Trophoblast cell (in vitro differentiated cells and primary cell): ENCODE data around the gene ADARB1.

Experiments
- DNase-seq, 2 donors: peaks; one replicate each; pipeline ENCODE4 v3.0.0-alpha.2; 2016
- H2AFZ ChIP-seq: 2 replicates; pipeline ENCODE4 v1.6.1; 2013; ENCODE audit warnings: low read length, moderate library complexity, mild to moderate bottlenecking; ENCODE audit not compliant: insufficient read depth, poor library complexity
- H2AK5ac ChIP-seq: 2 replicates; pipeline ENCODE4 v1.6.1; 2013; ENCODE audit warnings: mild to moderate bottlenecking, low read length
- H2BK120ac ChIP-seq: 2 replicates; pipeline ENCODE4 v1.6.1; 2013; ENCODE audit warnings: low read length, mild to moderate bottlenecking, moderate library complexity; ENCODE audit not compliant: insufficient read depth, poor library complexity
- H2BK12ac ChIP-seq: 2 replicates; pipeline ENCODE4 v1.6.1; 2013; ENCODE audit warnings: mild to moderate bottlenecking, low read length, moderate library complexity
- H2BK5ac ChIP-seq: 2 replicates; pipeline ENCODE4 v1.6.1; 2013; ENCODE audit warnings: low read length, low read depth, moderate library complexity, mild to moderate bottlenecking; ENCODE audit not compliant: poor library complexity
- H3K14ac ChIP-seq: 2 replicates; pipeline ENCODE4 v1.6.1; 2013; ENCODE audit warnings: mild to moderate bottlenecking, low read length
- H3K18ac ChIP-seq: 2 replicates; pipeline ENCODE4 v1.6.1; 2013; ENCODE audit warnings: mild to moderate bottlenecking, low read length
- H3K23ac ChIP-seq: 2 replicates; pipeline ENCODE4 v1.6.1; 2013; ENCODE audit warnings: low read length
- H3K27ac ChIP-seq: 2 replicates; pipeline ENCODE4 v1.5.1; 2013; ENCODE audit warnings: low read depth, mild to moderate bottlenecking, inconsistent platforms, low read length, moderate library complexity
- H3K27me3 ChIP-seq: 2 replicates; pipeline ENCODE4 v1.6.1; 2013; ENCODE audit warnings: inconsistent platforms, mild to moderate bottlenecking, low read length, moderate library complexity; ENCODE audit not compliant: insufficient read depth
- H3K36me3 ChIP-seq, 2 experiments: 1 replicate in 1 of 2; 2 replicates in 1 of 2; pipeline ENCODE4 v1.6.1; 2013; ENCODE audit warnings: low read length in 2 of 2, mild to moderate bottlenecking in 2 of 2, moderate library complexity in 1 of 2; ENCODE audit not compliant: insufficient read depth in 2 of 2, control insufficient read depth in 1 of 2
- H3K4ac ChIP-seq: 2 replicates; pipeline ENCODE4 v1.6.1; 2013; ENCODE audit warnings: low read depth, mild to moderate bottlenecking, low read length, moderate library complexity
- H3K4me1 ChIP-seq, 2 experiments: 1 replicate in 1 of 2; 2 replicates in 1 of 2; pipeline ENCODE4 v1.6.1; 2013; ENCODE audit warnings: low read length in 2 of 2, mild to moderate bottlenecking in 2 of 2, moderate library complexity in 1 of 2; ENCODE audit not compliant: insufficient read depth in 2 of 2, control insufficient read depth in 1 of 2
- H3K4me2 ChIP-seq: 2 replicates; pipeline ENCODE4 v1.6.1; 2013; ENCODE audit warnings: inconsistent platforms, mild to moderate bottlenecking, low read length, moderate library complexity
- H3K4me3 ChIP-seq: 2 replicates; pipeline ENCODE4 v1.5.1; 2013; ENCODE audit warnings: mild to moderate bottlenecking, low read depth, low read length, inconsistent platforms
- H3K79me1 ChIP-seq: one replicate; pipeline ENCODE4 v1.6.1; 2013; ENCODE audit warnings: low read length
- H3K79me2 ChIP-seq: 2 replicates; pipeline ENCODE4 v1.6.1; 2013; ENCODE audit warnings: low read length, mild to moderate bottlenecking; ENCODE audit not compliant: control insufficient read depth, insufficient read depth, poor library complexity
- H3K9ac ChIP-seq: 2 replicates; pipeline ENCODE4 v1.6.1; 2013; ENCODE audit warnings: mild to moderate bottlenecking, low read length
- H3K9me3 ChIP-seq: 2 replicates; pipeline ENCODE4 v1.6.1; 2013; ENCODE audit warnings: low read depth, mild to moderate bottlenecking, control low read depth, inconsistent platforms, low read length; ENCODE audit not compliant: insufficient read depth
- H4K12ac ChIP-seq: 2 replicates; pipeline ENCODE4 v1.6.1; 2013; ENCODE audit warnings: low read depth, mild to moderate bottlenecking, low read length, moderate library complexity
- H4K8ac ChIP-seq: 2 replicates; pipeline ENCODE4 v1.6.1; 2013; ENCODE audit warnings: low read depth, mild to moderate bottlenecking, low read length, moderate library complexity
- H4K91ac ChIP-seq: one replicate; pipeline ENCODE4 v1.6.1; 2013; ENCODE audit warnings: low read depth, mild to moderate bottlenecking, low read length, moderate library complexity
- WGBS: extraction: QIAGEN DNeasy Blood & Tissue Kit; methylation state at CpG from one replicate; pipeline ENCODE4 v1.1.7; 2013; ENCODE audit warnings: missing lambda C conversion rate; ENCODE audit not compliant: insufficient read length, insufficient coverage; ENCODE audit errors: extremely low coverage; 5-methylcytosine and 5-hydroxymethylcytosine counted together

Gene ADARB1

DNA sequence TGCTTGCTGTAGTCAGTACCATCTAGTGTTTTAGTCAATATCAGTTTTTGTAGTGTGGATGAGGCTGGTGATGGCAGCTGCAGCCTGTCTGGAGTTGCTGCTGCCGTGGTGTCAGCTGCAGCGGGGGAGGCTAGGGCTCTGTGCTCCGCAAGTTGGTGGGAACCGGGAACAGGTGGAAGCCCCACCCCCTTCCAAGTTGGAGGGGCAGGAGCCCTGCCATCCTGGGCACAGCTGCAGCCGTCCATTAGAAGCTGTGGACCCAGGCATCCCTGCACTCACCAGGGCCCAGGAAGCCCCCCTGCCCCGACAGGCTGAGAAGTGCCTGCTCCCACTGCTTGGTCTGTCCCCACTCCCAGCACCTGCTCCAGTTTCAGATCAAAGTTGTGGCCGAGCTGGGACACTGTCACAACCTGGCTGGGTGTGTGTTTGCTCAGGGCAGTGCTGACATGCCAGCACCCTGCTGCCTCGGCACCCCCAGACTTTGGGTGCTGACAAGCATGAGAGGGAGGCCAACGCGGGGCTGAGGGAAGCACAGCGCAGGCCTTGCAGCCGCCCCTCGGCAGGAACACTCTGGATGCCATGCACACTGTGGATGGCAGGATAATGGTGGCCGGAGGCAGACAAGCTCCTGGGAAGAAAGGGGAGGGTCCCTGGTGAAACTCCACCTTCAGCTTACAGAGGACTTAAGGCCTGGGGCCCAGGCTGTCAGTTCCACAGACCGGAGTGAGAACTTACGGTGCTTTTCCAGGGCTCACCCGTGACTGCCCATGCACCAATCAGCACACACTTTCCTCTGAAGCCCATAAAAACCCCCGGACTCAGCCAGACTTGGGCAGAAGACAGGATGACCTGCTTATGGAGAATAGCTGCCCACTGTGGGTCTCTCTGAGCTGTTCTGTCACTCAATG is 86.9 kb downstream of the ADARB1 start:
- H3K4me1 ChIP-seq: peaks cover 0 to 6% of the 10 kb centered on the region in 2 experiments
- H2AFZ ChIP-seq: no peak overlapping the region
- no peaks in the 10 kb centered on the region for H3K79me1 ChIP-seq
- no peak overlapping the region for H3K9ac ChIP-seq
- DNase-seq: no peak
- no peak overlapping the region for H3K4me3 ChIP-seq
- H3K36me3 ChIP-seq: peaks cover 5 to 9% of the 10 kb centered on the region in 2 experiments
- H3K4ac ChIP-seq: no peak overlapping the region
- no peak overlapping the region for H3K27ac ChIP-seq
- H4K12ac ChIP-seq: no peak overlapping the region
- H3K79me2 ChIP-seq: no peaks in the 10 kb centered on the region
- no peak overlapping the region for H2AK5ac ChIP-seq
- H4K8ac ChIP-seq: no peak overlapping the region
- H2BK5ac ChIP-seq: no peak overlapping the region
- H3K9me3 ChIP-seq: no peaks in the 10 kb centered on the region
- no peak overlapping the region for H3K14ac ChIP-seq
- no peak overlapping the region for H2BK12ac ChIP-seq
- H4K91ac ChIP-seq: no peak overlapping the region
- H3K4me2 ChIP-seq: no peak overlapping the region
- H3K23ac ChIP-seq: no peak overlapping the region
- no peak overlapping the region for H3K18ac ChIP-seq
- no CpG with 5 or more reads among the region's 18 CpGs for WGBS
- H3K27me3 ChIP-seq: no peaks in the 10 kb centered on the region
- no peak overlapping the region for H2BK120ac ChIP-seq

DNA sequence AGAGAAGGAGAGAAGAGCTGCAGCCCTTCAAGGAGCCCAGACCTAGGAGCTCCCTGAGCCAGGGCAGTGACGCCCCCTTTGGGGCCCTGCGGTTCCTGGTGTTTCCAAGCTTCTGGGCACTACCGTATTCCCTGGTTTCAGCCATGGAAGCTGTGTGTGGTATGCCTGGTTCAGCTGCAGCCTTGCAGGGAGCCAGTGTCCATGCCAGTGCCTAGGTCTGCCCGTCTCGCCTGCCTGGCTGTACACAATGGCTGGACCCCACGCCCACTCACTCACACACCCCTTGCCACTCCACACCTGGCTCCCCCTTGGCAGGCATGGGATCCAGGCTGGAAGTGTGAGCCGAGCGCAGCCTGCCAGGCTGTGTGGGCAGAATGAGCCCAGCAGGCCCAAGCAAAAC is 87.7 kb downstream of the ADARB1 start:
- Histone ChIP-seq H4K12ac (no peak overlapping the region), H3K9me3 (no peaks in the 10 kb centered on the region), H2BK5ac (no peak overlapping the region)

DNA sequence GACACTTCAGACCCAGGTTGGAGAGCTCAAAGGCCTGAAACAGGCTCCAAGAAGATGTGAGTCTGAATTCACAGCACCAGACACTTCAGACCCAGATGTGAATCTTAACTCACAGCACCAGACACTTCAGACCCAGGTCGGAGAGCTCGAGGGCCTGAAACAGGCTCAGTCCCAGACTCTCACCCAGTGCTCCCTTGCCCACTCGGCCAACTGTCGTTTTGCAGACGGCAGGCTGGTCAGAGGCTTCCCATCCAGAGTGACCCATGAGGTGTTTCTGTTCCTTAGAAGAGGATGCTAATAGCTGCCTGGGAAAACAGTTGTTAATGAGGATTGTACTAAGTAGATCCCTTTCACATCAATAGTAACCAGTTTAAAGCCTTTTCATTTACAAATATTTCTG is 88.4 kb downstream of the ADARB1 start:
- Histone ChIP-seq H3K4me3 (no peak overlapping the region), H3K4me2 (no peak overlapping the region), H2AFZ (no peak overlapping the region), H2AK5ac (no peak overlapping the region), H2BK120ac (no peak overlapping the region), H3K27me3 (no peaks in the 10 kb centered on the region), H4K91ac (no peak overlapping the region), H3K23ac (no peak overlapping the region), H3K9ac (no peak overlapping the region), H3K4ac (no peak overlapping the region), H2BK12ac (no peak overlapping the region), H3K27ac (no peak overlapping the region), H4K8ac (no peak overlapping the region), H4K12ac (no peak overlapping the region), H3K18ac (no peak overlapping the region), H3K4me1 (peaks cover 0 to 2% of the 10 kb centered on the region in 2 experiments), H2BK5ac (no peak overlapping the region), H3K14ac (no peak overlapping the region), H3K79me1 (no peaks in the 10 kb centered on the region), H3K79me2 (no peaks in the 10 kb centered on the region), H3K9me3 (no peaks in the 10 kb centered on the region), H3K36me3 (peaks cover 5 to 9% of the 10 kb centered on the region in 2 experiments)
- WGBS: no CpG with 5 or more reads among the region's 5 CpGs
- no peak for DNase-seq

More for the DNA sequence above, 87.7 kb downstream of the ADARB1 start:
- Histone ChIP-seq H3K79me1 (no peaks in the 10 kb centered on the region), H2AK5ac (no peak overlapping the region), H2AFZ (no peak overlapping the region), H2BK12ac (no peak overlapping the region), H4K91ac (no peak overlapping the region), H3K18ac (no peak overlapping the region), H3K27me3 (no peaks in the 10 kb centered on the region), H3K79me2 (no peaks in the 10 kb centered on the region), H3K23ac (no peak overlapping the region), H3K4me1 (peaks cover 0 to 6% of the 10 kb centered on the region in 2 experiments), H3K14ac (no peak overlapping the region), H4K8ac (no peak overlapping the region), H3K4me3 (no peak overlapping the region), H2BK120ac (no peak overlapping the region), H3K36me3 (peaks cover 5 to 9% of the 10 kb centered on the region in 2 experiments), H3K27ac (no peak overlapping the region), H3K4me2 (no peak overlapping the region), H3K9ac (no peak overlapping the region), H3K4ac (no peak overlapping the region)
- no CpG with 5 or more reads among the region's 8 CpGs for WGBS
- DNase-seq: no peak

DNA sequence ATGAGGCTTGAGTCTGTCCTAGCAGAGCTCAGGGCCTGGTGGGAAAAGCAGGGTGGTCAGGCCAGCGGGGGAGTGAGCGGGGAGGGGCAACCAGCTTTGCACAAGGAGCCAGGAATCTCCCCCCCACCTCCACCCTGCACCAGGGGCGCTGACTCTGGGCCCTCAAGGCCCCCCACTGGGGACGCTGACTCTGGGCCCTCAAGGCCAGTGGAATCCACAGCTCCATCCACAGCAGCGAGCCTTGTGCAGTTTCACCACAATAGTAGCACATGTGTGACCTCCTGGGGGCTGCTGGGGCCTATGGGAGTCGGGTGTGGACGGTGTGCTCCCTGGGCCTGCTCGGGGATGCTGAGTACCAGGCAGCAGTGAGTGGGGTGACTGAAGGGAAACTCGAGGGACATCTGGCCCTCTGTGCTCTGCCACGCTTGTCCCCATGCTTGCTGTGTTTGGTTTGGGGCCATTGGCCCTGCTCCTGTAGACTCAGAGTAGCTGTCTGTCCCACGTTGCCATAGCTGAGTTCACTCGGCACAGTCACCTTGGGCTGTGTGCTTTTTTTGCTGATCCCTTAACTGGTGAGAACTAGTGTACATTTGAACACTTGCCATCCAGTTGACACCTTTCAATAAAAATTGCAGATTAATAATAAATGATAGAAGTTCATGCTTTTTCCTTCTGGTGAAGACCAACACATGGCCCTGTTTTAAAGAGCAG is 89.2 kb downstream of the ADARB1 start:
- H3K4me1 ChIP-seq: no peaks in the 10 kb centered on the region
- no CpG with 5 or more reads among the region's 12 CpGs for WGBS
- H3K9me3 ChIP-seq: no peaks in the 10 kb centered on the region

More for the DNA sequence above, 89.2 kb downstream of the ADARB1 start:
- Histone ChIP-seq H4K91ac (no peak overlapping the region), H3K14ac (no peak overlapping the region), H3K27me3 (no peaks in the 10 kb centered on the region), H3K79me2 (no peaks in the 10 kb centered on the region), H2AK5ac (no peak overlapping the region), H3K79me1 (no peaks in the 10 kb centered on the region), H3K18ac (no peak overlapping the region), H3K4me3 (no peak overlapping the region), H4K12ac (no peak overlapping the region), H4K8ac (no peak overlapping the region), H3K36me3 (peaks cover 5 to 9% of the 10 kb centered on the region in 2 experiments), H3K27ac (no peak overlapping the region), H2AFZ (no peak overlapping the region), H2BK120ac (no peak overlapping the region), H2BK12ac (no peak overlapping the region), H3K4me2 (no peak overlapping the region), H3K23ac (no peak overlapping the region), H2BK5ac (no peak overlapping the region), H3K4ac (no peak overlapping the region), H3K9ac (no peak overlapping the region)
- no peak for DNase-seq
